Measurements from ENCODE around the gene A1CF.

A1CF gene

GRCh38 chr10:50861370-50861769, 24.1 kb downstream of the A1CF start:
- no peak for DNase-seq

GRCh38 chr10:50857579-50857978, 27.8 kb downstream of the A1CF start:
- no peak for DNase-seq

GRCh38 chr10:50855461-50855860, 30.0 kb downstream of the A1CF start:
- DNase-seq = no peak

GRCh38 chr10:50855015-50855414, 30.4 kb downstream of the A1CF start:
- no peak for DNase-seq

GRCh38 chr10:50853557-50853956, 31.9 kb downstream of the A1CF start:
- DNase-seq = no peak

- DNase-seq = no peak
These were observed 33.3 kb downstream of the A1CF start for GRCh38 chr10:50851884-50852671.

- no peak for DNase-seq
These were observed 34.7 kb downstream of the A1CF start for GRCh38 chr10:50850578-50851230.

- DNase-seq = no peak
These were observed 38.7 kb downstream of the A1CF start for GRCh38 chr10:50846753-50847152.

- no peak for DNase-seq
These were observed 48.3 kb downstream of the A1CF start for GRCh38 chr10:50837095-50837494.

GRCh38 chr10:50832171-50832751, 53.2 kb downstream of the A1CF start:
- DNase-seq = no peak

- DNase-seq = no peak
These were observed 55.4 kb downstream of the A1CF start for GRCh38 chr10:50830066-50830465.

GRCh38 chr10:50824782-50825181, 60.6 kb downstream of the A1CF start:
- DNase-seq = no peak

- DNase-seq = no peak
These were observed 61.6 kb downstream of the A1CF start for GRCh38 chr10:50823789-50824188.

GRCh38 chr10:50809596-50809995, 75.8 kb downstream of the A1CF start:
- no peak for DNase-seq

GRCh38 chr10:50807851-50808776, 77.3 kb downstream of the A1CF start:
- DNase-seq = no peak

- DNase-seq = no peak
These were observed 79.3 kb downstream of the A1CF start for GRCh38 chr10:50805981-50806622.

- no peak for DNase-seq
These were observed 85.8 kb downstream of the A1CF start for GRCh38 chr10:50799595-50799994.

GRCh38 chr10:50798297-50798696, 87.1 kb downstream of the A1CF start:
- no peak for DNase-seq

GRCh38 chr10:50796693-50797092, 88.7 kb downstream of the A1CF start:
- no peak for DNase-seq

GRCh38 chr10:50794490-50794889, 90.9 kb downstream of the A1CF start:
- DNase-seq = no peak

GRCh38 chr10:50788951-50789945, 96.2 kb downstream of the A1CF start:
- DNase-seq = no peak

Measured in NCI-H2081 treated with DMSO at 0.1 percent for 48 hours (cell line).